ENCODE results near the gene SELENOF.
"Not testable (repeated sequence)": the region's sequence is repeated elsewhere in the genome, so short reads cannot be mapped to it uniquely, and the experiment has no call there.

Gene SELENOF

GRCh38 chr1:86915737-86916235 lies 1.9 kb upstream of the SELENOF start:
- no peak for DNase-seq

- peak in 13 of 14 donors; percentile 30 to 86 (median 71) for DNase-seq
Measured at GRCh38 chr1:86914998-86915736, 1.2 kb upstream of the SELENOF start.

- no peak for DNase-seq
Measured at GRCh38 chr1:86914601-86914997, 673 bp upstream of the SELENOF start, which contains the start of gene HS2ST1. Gene HS2ST1 (plus strand): TSS chr1:86914635.

GRCh38 chr1:86913399-86913895 lies 479 bp downstream of the SELENOF start:
- DNase-seq: peak in 3 of 14 donors; percentile 7 to 38 (median 18)

- DNase-seq: no peak
Measured at GRCh38 chr1:86912281-86912900, 1.5 kb downstream of the SELENOF start.

- DNase-seq: no peak
Measured at GRCh38 chr1:86906419-86906818, 7.5 kb downstream of the SELENOF start.

- no peak for DNase-seq
Measured at GRCh38 chr1:86905875-86906274, 8.1 kb downstream of the SELENOF start.

- not testable (repeated sequence) for DNase-seq
Measured at GRCh38 chr1:86899401-86899800, 14.5 kb downstream of the SELENOF start.

GRCh38 chr1:86888327-86888726 lies 25.6 kb downstream of the SELENOF start:
- DNase-seq: no peak

GRCh38 chr1:86887479-86888162 lies 26.3 kb downstream of the SELENOF start:
- no peak for DNase-seq

GRCh38 chr1:86875722-86876121 lies 38.2 kb downstream of the SELENOF start:
- no peak for DNase-seq

GRCh38 chr1:86872086-86872485 lies 41.8 kb downstream of the SELENOF start:
- DNase-seq: no peak

- no peak for DNase-seq
Measured at GRCh38 chr1:86871001-86871400, 42.9 kb downstream of the SELENOF start.

- DNase-seq: no peak
Measured at GRCh38 chr1:86868477-86868876, 45.4 kb downstream of the SELENOF start.

GRCh38 chr1:86867278-86867677 lies 46.6 kb downstream of the SELENOF start:
- DNase-seq: not testable (repeated sequence)

GRCh38 chr1:86866665-86867064 lies 47.3 kb downstream of the SELENOF start:
- no peak for DNase-seq

GRCh38 chr1:86865973-86866637 lies 47.8 kb downstream of the SELENOF start:
- DNase-seq: no peak

- DNase-seq: no peak
Measured at GRCh38 chr1:86862920-86863319, 51.0 kb downstream of the SELENOF start.

- DNase-seq: no peak
Measured at GRCh38 chr1:86861424-86861823, 52.5 kb downstream of the SELENOF start.

- DNase-seq: no peak
Measured at GRCh38 chr1:86860424-86860823, 53.5 kb downstream of the SELENOF start.

GRCh38 chr1:86860020-86860419 lies 53.9 kb downstream of the SELENOF start:
- DNase-seq: no peak

- DNase-seq: no peak
Measured at GRCh38 chr1:86858524-86859261, 55.2 kb downstream of the SELENOF start.
